Epithelial cell of proximal tubule (primary cell): ENCODE results near the gene TEDDM1. TPM values are rescaled to one million over a fixed set of nuclear protein-coding genes. Genes with fewer than 3 reads are reported as not detected.

Experiments
- DNase-seq: peaks from one replicate; pipeline ENCODE4 v3.0.0-alpha.2; 2011; ENCODE audit warnings: low read depth
- H3K4me3 ChIP-seq: 2 replicates; pipeline ENCODE4 v1.5.1; 2011; ENCODE audit warnings: low read depth, mild to moderate bottlenecking, low read length
- CTCF ChIP-seq: conservative IDR thresholded peaks from 2 replicates; pipeline ENCODE4 v1.5.1; 2012; ENCODE audit warnings: low read depth, mild to moderate bottlenecking, low read length
- total RNA-seq: library from RNA; depleted of rRNA; stranded (reverse); fragments of >200 nt; gene quantifications from 2 replicates; pipeline ENCODE4 v1.2.3, GENCODE V29; 2015

TEDDM1 gene
- total RNA-seq, 1 donor from 2014 or later: not detected

DNA sequence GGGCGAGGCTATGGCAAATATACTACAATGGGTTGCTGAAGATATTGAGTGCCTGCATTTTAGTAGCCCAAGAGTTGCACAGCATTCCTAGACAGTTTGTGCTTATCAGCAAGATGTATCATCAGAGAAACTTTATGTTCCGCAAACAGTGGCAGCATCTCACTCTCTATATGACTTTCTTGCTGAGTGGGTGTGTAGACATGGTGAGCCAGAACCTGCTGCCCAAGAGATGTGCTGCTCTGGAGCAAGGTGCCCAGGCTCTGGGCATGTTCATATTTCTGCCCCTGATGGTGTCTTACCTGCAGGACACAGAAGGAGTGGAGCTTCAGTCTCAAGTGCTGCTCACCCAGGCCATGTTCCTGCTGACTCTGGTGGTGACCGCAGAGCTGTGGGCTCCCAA lies 41.3 kb upstream of the TEDDM1 start:
- no peak for DNase-seq
- TF ChIP-seq CTCF: no peak
- H3K4me3 ChIP-seq: no peak overlapping the region

DNA sequence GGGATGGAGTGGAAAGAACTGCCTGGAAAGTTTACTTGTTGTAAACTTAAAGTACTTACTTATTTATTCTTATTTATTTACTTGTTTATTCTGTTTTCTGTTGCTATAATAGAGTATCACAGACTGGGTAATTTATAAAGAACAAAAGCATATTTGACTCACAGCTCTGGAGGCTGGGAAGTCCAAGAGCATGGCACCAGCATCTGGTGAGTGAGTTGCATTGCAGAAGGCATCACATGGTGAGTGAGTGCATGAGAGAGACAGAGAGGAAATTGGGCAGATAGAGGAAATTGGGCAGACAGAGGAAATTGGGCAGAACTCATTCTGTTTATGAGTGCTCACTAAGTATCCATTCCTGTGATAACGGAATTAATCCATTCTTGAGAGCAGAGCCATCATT lies 37.9 kb upstream of the TEDDM1 start:
- no peak for DNase-seq

GRCh38 chr1:182433580-182433979 lies 33.1 kb upstream of the TEDDM1 start:
- TF ChIP-seq CTCF: no peak
- no peak for DNase-seq
- no peak overlapping the region for H3K4me3 ChIP-seq

More for the DNA sequence above, 37.9 kb upstream of the TEDDM1 start:
- no peak overlapping the region for H3K4me3 ChIP-seq
- no peak for TF ChIP-seq CTCF

GRCh38 chr1:182431278-182431677 lies 30.8 kb upstream of the TEDDM1 start:
- TF ChIP-seq CTCF: no peak
- no peak overlapping the region for H3K4me3 ChIP-seq
- no peak for DNase-seq

DNA sequence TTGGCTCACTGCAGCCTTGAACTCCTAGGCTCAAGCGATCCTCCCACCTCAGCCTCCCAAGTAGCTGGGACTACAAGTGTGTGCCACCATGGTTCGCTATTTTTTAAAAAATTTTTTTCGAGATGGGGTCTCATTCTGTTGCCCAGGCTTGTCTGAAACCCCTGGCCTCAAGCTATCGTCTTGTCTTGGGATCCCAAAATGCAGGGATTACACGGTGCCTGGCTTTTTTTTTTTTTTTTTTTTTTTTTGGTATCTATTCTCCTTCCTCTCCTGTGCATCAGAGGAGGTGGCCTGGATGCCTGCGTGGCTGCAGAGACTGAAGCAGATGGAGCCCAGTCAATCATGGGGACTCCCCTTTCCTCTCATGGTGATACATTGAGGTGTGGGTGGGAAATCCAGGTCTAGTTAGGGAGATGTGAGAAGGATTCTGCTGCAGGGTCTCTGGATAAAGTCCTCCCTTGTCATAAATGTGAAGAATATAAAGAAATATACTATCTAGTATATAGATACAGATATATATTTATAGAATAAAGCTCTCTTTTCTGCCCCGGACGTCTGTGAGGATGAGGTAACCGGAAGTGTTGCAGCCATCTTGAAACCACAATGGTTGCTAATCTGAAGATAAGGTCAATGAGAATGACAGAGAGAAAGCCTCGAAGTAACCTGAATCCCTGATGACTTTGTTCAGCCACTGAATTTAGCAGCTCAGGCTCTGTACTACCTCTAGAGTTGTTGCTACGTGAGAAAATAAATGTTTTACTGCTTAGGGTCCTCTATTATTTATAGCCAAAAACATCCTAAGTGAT lies 30.0 kb upstream of the TEDDM1 start:
- no peak for DNase-seq
- H3K4me3 ChIP-seq: no peak overlapping the region
- no peak for TF ChIP-seq CTCF

GRCh38 chr1:182428043-182428442 lies 27.6 kb upstream of the TEDDM1 start:
- no peak for TF ChIP-seq CTCF
- H3K4me3 ChIP-seq: no peak overlapping the region
- no peak for DNase-seq
